ENCODE results near the gene MARCKSL1.
"Not testable (repeated sequence)": the region's sequence is repeated elsewhere in the genome, so short reads cannot be mapped to it uniquely, and the experiment has no call there.

The MARCKSL1 gene

DNA sequence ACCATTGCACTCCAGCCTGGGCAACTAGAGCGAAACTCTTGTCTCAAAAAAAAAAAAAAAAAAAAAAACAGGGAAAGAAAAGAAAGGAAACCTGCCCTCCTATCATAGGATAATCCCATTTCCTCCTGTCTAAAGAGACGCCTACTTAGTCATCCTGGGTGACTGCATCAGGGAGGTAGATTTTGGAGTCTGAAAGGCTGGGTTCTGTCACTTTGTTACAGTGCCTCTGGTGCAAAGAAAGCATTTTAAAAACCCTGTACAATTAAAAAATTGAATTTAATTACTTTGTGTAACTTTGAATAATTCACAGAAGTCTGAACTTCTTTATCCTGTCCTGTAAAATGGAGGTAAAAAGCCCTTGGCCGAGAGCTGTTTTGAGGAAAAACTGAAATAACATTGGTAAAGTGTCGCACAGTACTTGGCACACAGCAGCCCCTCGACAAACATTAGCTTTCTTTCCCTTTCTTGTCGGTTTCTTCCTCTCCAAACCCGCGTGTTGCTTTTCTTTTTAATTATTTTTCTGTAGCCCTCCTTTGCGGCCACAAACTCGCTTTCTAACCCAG, 44.8 kb downstream of the MARCKSL1 start:
- no peak for DNase-seq (ENCODE audit: low read depth in 2 of 3, low spot score in 1 of 3)

DNA sequence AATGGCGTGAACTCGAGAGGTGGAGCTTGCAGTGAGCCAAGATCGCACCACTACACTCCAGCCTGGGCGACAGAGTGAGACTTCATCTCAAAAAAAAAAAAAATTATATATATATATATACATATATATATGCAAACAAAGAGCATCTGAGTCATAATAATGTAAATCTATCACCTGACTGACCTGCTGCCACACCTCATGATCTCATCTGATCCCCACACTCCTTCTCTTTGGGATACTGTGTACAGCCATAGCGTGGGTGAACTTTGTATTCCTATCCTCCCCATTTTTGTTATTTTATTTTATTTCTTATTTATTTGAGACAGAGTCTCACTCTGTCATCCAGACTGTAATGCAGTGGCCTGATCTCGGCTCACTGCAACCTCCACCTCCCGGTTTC, 46.8 kb downstream of the MARCKSL1 start:
- DNase-seq (ENCODE audit: low read depth in 2 of 3, low spot score in 1 of 3), result no peak

DNA sequence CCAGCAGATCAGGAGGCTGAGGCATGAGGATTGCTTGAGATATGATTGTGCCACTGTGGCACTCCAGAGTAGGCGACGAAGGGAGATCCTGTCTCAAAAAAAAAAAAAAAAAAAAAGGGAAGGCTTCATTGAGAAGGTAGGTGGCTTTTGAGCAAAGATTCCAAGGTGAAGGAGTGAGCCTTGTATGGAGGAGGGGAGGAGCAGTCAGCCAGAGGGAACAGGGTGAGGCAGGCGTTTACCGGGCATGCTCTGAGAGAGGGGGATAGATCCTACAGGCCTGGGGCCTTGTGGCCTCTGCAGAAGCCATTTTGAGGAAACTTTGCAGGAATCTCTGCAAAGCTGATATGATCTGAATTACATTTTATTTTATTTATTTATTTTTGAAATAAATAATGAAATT, 49.3 kb downstream of the MARCKSL1 start:
- DNase-seq (ENCODE audit: low read depth in 2 of 3, low spot score in 1 of 3), result no peak

DNA sequence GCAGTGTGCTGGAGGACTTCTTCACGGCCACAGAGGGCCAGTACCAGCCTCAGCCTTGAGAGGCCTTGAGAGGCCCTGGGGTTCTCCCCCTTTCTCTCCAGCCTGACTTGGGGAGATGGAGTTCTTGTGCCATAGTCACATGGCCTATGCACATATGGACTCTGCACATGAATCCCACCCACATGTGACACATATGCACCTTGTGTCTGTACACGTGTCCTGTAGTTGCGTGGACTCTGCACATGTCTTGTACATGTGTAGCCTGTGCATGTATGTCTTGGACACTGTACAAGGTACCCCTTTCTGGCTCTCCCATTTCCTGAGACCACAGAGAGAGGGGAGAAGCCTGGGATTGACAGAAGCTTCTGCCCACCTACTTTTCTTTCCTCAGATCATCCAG, 50.4 kb downstream of the MARCKSL1 start:
- DNase-seq (ENCODE audit: low read depth in 2 of 3, low spot score in 1 of 3), result no peak

DNA sequence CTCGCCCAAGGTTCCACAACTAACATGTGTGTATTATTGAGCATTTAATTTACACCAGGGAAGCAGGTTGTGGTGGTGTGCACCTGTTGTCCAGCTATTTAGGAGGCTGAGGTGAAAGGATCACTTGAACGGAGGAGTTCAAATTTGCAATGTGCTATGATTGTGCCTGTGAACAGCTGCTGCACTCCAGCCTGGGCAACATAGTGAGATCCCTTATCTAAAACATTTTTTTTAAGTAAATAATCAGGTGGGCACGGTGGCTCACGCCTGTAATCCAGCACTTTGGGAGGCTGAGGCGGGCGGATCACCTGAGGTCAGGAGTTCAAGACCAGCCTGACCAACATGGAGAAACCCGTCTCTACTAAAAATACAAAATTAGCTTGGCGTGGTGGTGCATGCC, 51.3 kb downstream of the MARCKSL1 start:
- DNase-seq (ENCODE audit: low read depth in 2 of 3, low spot score in 1 of 3), result not testable (repeated sequence)

All from stimulated activated CD4-positive, alpha-beta T cell treated with anti-CD3 and anti-CD28 coated beads, Interleukin-12 subunit alpha, Interleukin-12 subunit beta, amount 100 ng/mL, for 48 hours (primary cell).